ENCODE results near the gene GLIS1.

GLIS1 gene

GRCh38 chr1:53518775-53519174 lies 220.2 kb downstream of the GLIS1 start:
- Histone ChIP-seq H3K14ac (ENCODE audit: low read length in 2 of 2) (no peak overlapping the region), H3K18ac (ENCODE audit: low read depth in 1 of 2, low read length in 2 of 2) (no peak overlapping the region), H2AK5ac (ENCODE audit: low read length, severe bottlenecking) (no peak overlapping the region), H3K79me1 (replicated peaks; ENCODE audit: low read length, poor library complexity, severe bottlenecking) (peaks cover 4% of the 10 kb centered on the region), H3K9me3 (ENCODE audit: control insufficient read depth, low read length) (no peaks in the 10 kb centered on the region), H3K9ac (ENCODE audit: low read length) (no peak overlapping the region), H2BK12ac (ENCODE audit: low read length in 2 of 2) (no peak overlapping the region), H4K8ac (ENCODE audit: low read length) (no peak overlapping the region), H3K27me3 (ENCODE audit: control insufficient read depth in 1 of 2, insufficient read depth in 1 of 2, low read length in 2 of 2) (peaks cover 0 to 41% of the 10 kb centered on the region in 2 experiments), H2BK5ac (ENCODE audit: low read depth, low read length, poor library complexity, severe bottlenecking) (no peak overlapping the region), H3K23ac (ENCODE audit: low read length in 2 of 2) (no peak overlapping the region), H3K4me1 (ENCODE audit: control insufficient read depth, insufficient read depth, low read depth, low read length) (no peaks in the 10 kb centered on the region), H3K4me3 (ENCODE audit: insufficient read depth in 1 of 2, low read depth in 1 of 2, low read length in 2 of 2) (no peak overlapping the region), H2AFZ (ENCODE audit: low read depth, low read length) (no peak overlapping the region), H3K27ac (ENCODE audit: low read length, poor library complexity, severe bottlenecking) (no peak overlapping the region), H3K4me2 (ENCODE audit: low read length, poor library complexity, severe bottlenecking) (no peak overlapping the region), H2BK120ac (ENCODE audit: low read depth, low read length) (no peak overlapping the region), H2BK15ac (ENCODE audit: low read depth, poor library complexity, severe bottlenecking) (no peak overlapping the region), H3K36me3 (ENCODE audit: control insufficient read depth in 1 of 2, insufficient read depth in 2 of 2, low read depth in 1 of 2, low read length in 2 of 2) (peaks cover 0 to 81% of the 10 kb centered on the region in 2 experiments), H4K91ac (ENCODE audit: low read length) (no peak overlapping the region), H3K4ac (ENCODE audit: low read depth in 1 of 2, low read length in 2 of 2) (no peak overlapping the region)
- 83% methylated on average over 6 of the region's 6 CpGs for WGBS
- DNase-seq = no peak

DNA sequence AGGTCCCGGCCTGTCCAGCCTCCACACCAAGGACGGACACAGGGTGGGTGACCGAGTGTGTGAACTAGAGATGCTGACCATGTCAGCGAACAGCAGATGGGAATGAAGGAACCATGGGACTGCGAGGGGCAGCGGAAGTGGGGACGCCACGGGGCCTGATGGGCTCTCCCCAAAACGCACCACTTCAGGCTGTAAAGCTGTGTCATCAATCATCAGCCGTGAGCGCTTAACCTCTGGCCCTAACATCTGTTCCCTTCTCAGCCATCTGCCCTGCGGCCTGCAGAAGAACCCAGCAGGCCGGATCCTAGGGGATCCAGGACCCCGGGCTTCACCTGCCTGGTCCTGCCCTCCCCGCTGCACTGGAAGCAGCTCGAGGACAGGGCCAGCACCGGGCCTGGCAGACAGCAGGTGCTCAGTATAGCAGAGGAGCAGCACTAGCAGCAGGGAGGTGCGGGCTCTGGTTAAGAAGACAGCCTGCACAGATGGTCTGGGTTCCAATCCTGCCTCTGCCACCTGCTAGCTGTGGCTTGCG lies 221.1 kb downstream of the GLIS1 start:
- Histone ChIP-seq H4K91ac (ENCODE audit: low read length) (no peak overlapping the region), H3K79me1 (replicated peaks; ENCODE audit: low read length, poor library complexity, severe bottlenecking) (peaks cover 4% of the 10 kb centered on the region), H2AFZ (ENCODE audit: low read depth, low read length) (no peak overlapping the region), H3K18ac (ENCODE audit: low read depth in 1 of 2, low read length in 2 of 2) (no peak overlapping the region), H2BK15ac (ENCODE audit: low read depth, poor library complexity, severe bottlenecking) (no peak overlapping the region), H3K4me2 (ENCODE audit: low read length, poor library complexity, severe bottlenecking) (no peak overlapping the region), H4K8ac (ENCODE audit: low read length) (no peak overlapping the region), H3K4me3 (ENCODE audit: insufficient read depth in 1 of 2, low read depth in 1 of 2, low read length in 2 of 2) (no peak overlapping the region), H3K23ac (ENCODE audit: low read length in 2 of 2) (no peak overlapping the region), H2BK12ac (ENCODE audit: low read length in 2 of 2) (no peak overlapping the region), H2AK5ac (ENCODE audit: low read length, severe bottlenecking) (no peak overlapping the region), H3K27ac (ENCODE audit: low read length, poor library complexity, severe bottlenecking) (no peak overlapping the region), H3K36me3 (ENCODE audit: control insufficient read depth in 1 of 2, insufficient read depth in 2 of 2, low read depth in 1 of 2, low read length in 2 of 2) (peaks cover 0 to 75% of the 10 kb centered on the region in 2 experiments), H2BK120ac (ENCODE audit: low read depth, low read length) (no peak overlapping the region), H3K27me3 (ENCODE audit: control insufficient read depth in 1 of 2, insufficient read depth in 1 of 2, low read length in 2 of 2) (peaks cover 0 to 32% of the 10 kb centered on the region in 2 experiments), H3K14ac (ENCODE audit: low read length in 2 of 2) (peak overlapping the region in 1 of 2 experiments; percentile 37), H3K4ac (ENCODE audit: low read depth in 1 of 2, low read length in 2 of 2) (no peak overlapping the region), H3K9ac (ENCODE audit: low read length) (no peak overlapping the region), H3K9me3 (ENCODE audit: control insufficient read depth, low read length) (no peaks in the 10 kb centered on the region), H2BK5ac (ENCODE audit: low read depth, low read length, poor library complexity, severe bottlenecking) (no peak overlapping the region), H3K4me1 (ENCODE audit: control insufficient read depth, insufficient read depth, low read depth, low read length) (peaks cover 7% of the 10 kb centered on the region)
- no peak for DNase-seq
- WGBS = 75% methylated on average over 19 of the region's 19 CpGs

DNA sequence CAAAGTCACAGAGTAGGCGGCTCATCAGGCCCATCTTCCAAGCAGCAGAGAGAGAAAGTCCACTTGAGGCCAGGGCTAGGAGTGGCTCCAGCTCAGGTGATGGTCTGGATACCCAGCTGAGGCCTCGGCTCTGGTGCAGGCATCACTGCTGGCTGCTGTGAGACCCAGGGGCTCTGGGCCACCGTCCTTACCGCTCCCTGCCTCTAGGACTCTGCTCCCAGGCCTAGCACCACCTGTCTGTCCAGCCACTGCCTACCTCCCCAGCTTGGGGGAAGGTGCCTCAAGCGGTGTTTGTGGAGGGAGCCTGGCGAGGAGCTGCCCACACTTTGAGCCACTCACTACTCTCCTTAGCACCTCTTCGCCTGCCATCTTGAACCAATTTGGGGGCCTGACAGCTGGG lies 221.9 kb downstream of the GLIS1 start:
- no peak overlapping the region for H4K8ac ChIP-seq (ENCODE audit: low read length)
- H4K91ac ChIP-seq (ENCODE audit: low read length) = no peak overlapping the region
- no peak overlapping the region for H2BK120ac ChIP-seq (ENCODE audit: low read depth, low read length)
- H2BK12ac ChIP-seq (ENCODE audit: low read length in 2 of 2) = no peak overlapping the region
- peaks cover 0 to 72% of the 10 kb centered on the region in 2 experiments for H3K36me3 ChIP-seq (ENCODE audit: control insufficient read depth in 1 of 2, insufficient read depth in 2 of 2, low read depth in 1 of 2, low read length in 2 of 2)
- H3K4me1 ChIP-seq (ENCODE audit: control insufficient read depth, insufficient read depth, low read depth, low read length) = peaks cover 13% of the 10 kb centered on the region
- H3K79me1 ChIP-seq (replicated peaks; ENCODE audit: low read length, poor library complexity, severe bottlenecking) = peaks cover 4% of the 10 kb centered on the region
- 93% methylated on average over 6 of the region's 7 CpGs for WGBS
- H3K4me3 ChIP-seq (ENCODE audit: insufficient read depth in 1 of 2, low read depth in 1 of 2, low read length in 2 of 2) = no peak overlapping the region
- H2AFZ ChIP-seq (ENCODE audit: low read depth, low read length) = no peak overlapping the region
- H2BK5ac ChIP-seq (ENCODE audit: low read depth, low read length, poor library complexity, severe bottlenecking) = no peak overlapping the region
- H2BK15ac ChIP-seq (ENCODE audit: low read depth, poor library complexity, severe bottlenecking) = no peak overlapping the region
- no peak overlapping the region for H3K18ac ChIP-seq (ENCODE audit: low read depth in 1 of 2, low read length in 2 of 2)
- H3K27ac ChIP-seq (ENCODE audit: low read length, poor library complexity, severe bottlenecking) = no peak overlapping the region
- H3K4me2 ChIP-seq (ENCODE audit: low read length, poor library complexity, severe bottlenecking) = no peak overlapping the region
- no peak for DNase-seq
- peaks cover 0 to 31% of the 10 kb centered on the region in 2 experiments for H3K27me3 ChIP-seq (ENCODE audit: control insufficient read depth in 1 of 2, insufficient read depth in 1 of 2, low read length in 2 of 2)
- H3K9me3 ChIP-seq (ENCODE audit: control insufficient read depth, low read length) = no peaks in the 10 kb centered on the region
- no peak overlapping the region for H3K9ac ChIP-seq (ENCODE audit: low read length)
- H3K14ac ChIP-seq (ENCODE audit: low read length in 2 of 2) = no peak overlapping the region
- H2AK5ac ChIP-seq (ENCODE audit: low read length, severe bottlenecking) = no peak overlapping the region
- no peak overlapping the region for H3K4ac ChIP-seq (ENCODE audit: low read depth in 1 of 2, low read length in 2 of 2)
- H3K23ac ChIP-seq (ENCODE audit: low read length in 2 of 2) = no peak overlapping the region

- Histone ChIP-seq H3K4me2 (ENCODE audit: low read length, poor library complexity, severe bottlenecking) (no peak overlapping the region), H2BK5ac (ENCODE audit: low read depth, low read length, poor library complexity, severe bottlenecking) (no peak overlapping the region), H2BK120ac (ENCODE audit: low read depth, low read length) (no peak overlapping the region), H3K14ac (ENCODE audit: low read length in 2 of 2) (no peak overlapping the region), H3K4me1 (ENCODE audit: control insufficient read depth, insufficient read depth, low read depth, low read length) (peaks cover 19% of the 10 kb centered on the region), H2AK5ac (ENCODE audit: low read length, severe bottlenecking) (no peak overlapping the region), H2BK15ac (ENCODE audit: low read depth, poor library complexity, severe bottlenecking) (no peak overlapping the region), H3K9me3 (ENCODE audit: control insufficient read depth, low read length) (no peaks in the 10 kb centered on the region), H3K36me3 (ENCODE audit: control insufficient read depth in 1 of 2, insufficient read depth in 2 of 2, low read depth in 1 of 2, low read length in 2 of 2) (peaks cover 0 to 65% of the 10 kb centered on the region in 2 experiments), H4K8ac (ENCODE audit: low read length) (no peak overlapping the region), H2BK12ac (ENCODE audit: low read length in 2 of 2) (no peak overlapping the region), H3K79me1 (replicated peaks; ENCODE audit: low read length, poor library complexity, severe bottlenecking) (peaks cover 2% of the 10 kb centered on the region), H3K18ac (ENCODE audit: low read depth in 1 of 2, low read length in 2 of 2) (no peak overlapping the region), H4K91ac (ENCODE audit: low read length) (no peak overlapping the region), H3K27me3 (ENCODE audit: control insufficient read depth in 1 of 2, insufficient read depth in 1 of 2, low read length in 2 of 2) (peaks cover 0 to 31% of the 10 kb centered on the region in 2 experiments), H3K23ac (ENCODE audit: low read length in 2 of 2) (no peak overlapping the region), H2AFZ (ENCODE audit: low read depth, low read length) (no peak overlapping the region), H3K9ac (ENCODE audit: low read length) (no peak overlapping the region), H3K4me3 (ENCODE audit: insufficient read depth in 1 of 2, low read depth in 1 of 2, low read length in 2 of 2) (no peak overlapping the region), H3K27ac (ENCODE audit: low read length, poor library complexity, severe bottlenecking) (no peak overlapping the region), H3K4ac (ENCODE audit: low read depth in 1 of 2, low read length in 2 of 2) (no peak overlapping the region)
- 95% methylated on average over 7 of the region's 7 CpGs for WGBS
- no peak for DNase-seq
These were observed 222.8 kb downstream of the GLIS1 start for GRCh38 chr1:53516181-53516580.
